ENCODE measurements around the gene HTR6.

DNA sequence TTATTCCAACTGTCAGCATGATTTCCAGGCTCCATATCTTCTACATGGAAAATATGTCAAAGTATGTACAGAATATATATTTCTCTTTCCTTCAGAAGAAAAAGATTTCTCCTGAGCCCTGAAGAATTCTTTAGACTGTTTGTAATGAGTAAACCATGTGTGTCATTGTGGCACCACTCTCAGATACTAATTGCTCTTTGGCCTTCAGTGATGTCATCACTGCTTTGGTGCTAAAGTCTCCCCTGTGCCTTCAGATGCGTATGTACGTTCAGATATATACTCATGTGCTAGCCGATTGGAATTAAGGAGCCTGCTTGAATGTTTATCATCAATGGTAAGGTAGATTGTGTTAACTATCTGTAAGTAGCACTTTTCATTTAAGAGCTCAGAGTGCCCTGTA is 41.2 kb upstream of the HTR6 start:
- TF ChIP-seq POLR2A (IDR thresholded peaks at IDR 0.05; ENCODE audit: low read depth) (no peak), POLR2AphosphoS5 (IDR thresholded peaks at IDR 0.05) (no peak)
- TF ChIP-seq, protein P1, sequence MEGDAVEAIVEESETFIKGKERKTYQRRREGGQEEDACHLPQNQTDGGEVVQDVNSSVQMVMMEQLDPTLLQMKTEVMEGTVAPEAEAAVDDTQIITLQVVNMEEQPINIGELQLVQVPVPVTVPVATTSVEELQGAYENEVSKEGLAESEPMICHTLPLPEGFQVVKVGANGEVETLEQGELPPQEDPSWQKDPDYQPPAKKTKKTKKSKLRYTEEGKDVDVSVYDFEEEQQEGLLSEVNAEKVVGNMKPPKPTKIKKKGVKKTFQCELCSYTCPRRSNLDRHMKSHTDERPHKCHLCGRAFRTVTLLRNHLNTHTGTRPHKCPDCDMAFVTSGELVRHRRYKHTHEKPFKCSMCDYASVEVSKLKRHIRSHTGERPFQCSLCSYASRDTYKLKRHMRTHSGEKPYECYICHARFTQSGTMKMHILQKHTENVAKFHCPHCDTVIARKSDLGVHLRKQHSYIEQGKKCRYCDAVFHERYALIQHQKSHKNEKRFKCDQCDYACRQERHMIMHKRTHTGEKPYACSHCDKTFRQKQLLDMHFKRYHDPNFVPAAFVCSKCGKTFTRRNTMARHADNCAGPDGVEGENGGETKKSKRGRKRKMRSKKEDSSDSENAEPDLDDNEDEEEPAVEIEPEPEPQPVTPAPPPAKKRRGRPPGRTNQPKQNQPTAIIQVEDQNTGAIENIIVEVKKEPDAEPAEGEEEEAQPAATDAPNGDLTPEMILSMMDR (IDR thresholded peaks at IDR 0.05): no peak

Measured in esophagus muscularis mucosa (tissue), 3 donors.